HEK293T (cell line): ENCODE results near the gene ODF2L.

Experiments
- CTBP1 ChIP-seq: fragments of 450-650 bp; IDR thresholded peaks from 2 replicates; pipeline ENCODE4 v1.6.1; 2016; ENCODE audit warnings: borderline replicate concordance
- FOXA1 ChIP-seq: fragments of 450-650 bp; IDR thresholded peaks from 2 replicates; pipeline ENCODE4 v1.6.1; 2016; ENCODE audit warnings: mild to moderate bottlenecking
- FOXM1 ChIP-seq: fragments of 450-650 bp; IDR thresholded peaks from 2 replicates; pipeline ENCODE4 v1.6.1; 2017; ENCODE audit warnings: mild to moderate bottlenecking, borderline replicate concordance
- HDGF ChIP-seq: fragments of 450-650 bp; IDR thresholded peaks from 2 replicates; pipeline ENCODE4 v1.6.1; 2017; ENCODE audit warnings: antibody characterized with exemption, borderline replicate concordance
- L3MBTL2 ChIP-seq: fragments of 450-650 bp; conservative IDR thresholded peaks from 2 replicates; pipeline ENCODE4 v1.6.1; 2016; ENCODE audit warnings: mild to moderate bottlenecking
- NFRKB ChIP-seq: fragments of 450-650 bp; IDR thresholded peaks from 2 replicates; pipeline ENCODE4 v1.6.1; 2016; ENCODE audit warnings: mild to moderate bottlenecking, moderate library complexity
- SP1 ChIP-seq: fragments of 450-650 bp; IDR thresholded peaks from 2 replicates; pipeline ENCODE4 v1.6.1; 2017
- SUZ12 ChIP-seq: fragments of 450-650 bp; IDR thresholded peaks from 2 replicates; pipeline ENCODE4 v1.6.1; 2016; ENCODE audit warnings: mild to moderate bottlenecking
- ZNF384 ChIP-seq: fragments of 450-650 bp; IDR thresholded peaks from 2 replicates; pipeline ENCODE4 v1.6.1; 2016
- TF ChIP-seq, protein P1 (sequence below): fragments of 450-650 bp; IDR thresholded peaks from 2 replicates; pipeline ENCODE4 v1.6.1; 2016

- TF ChIP-seq ZNF384 = no peak
- no peak for TF ChIP-seq NFRKB
- no peak for TF ChIP-seq L3MBTL2
- no peak for TF ChIP-seq HDGF
- TF ChIP-seq SUZ12 = no peak
- TF ChIP-seq SP1 = no peak
- TF ChIP-seq, protein P1, sequence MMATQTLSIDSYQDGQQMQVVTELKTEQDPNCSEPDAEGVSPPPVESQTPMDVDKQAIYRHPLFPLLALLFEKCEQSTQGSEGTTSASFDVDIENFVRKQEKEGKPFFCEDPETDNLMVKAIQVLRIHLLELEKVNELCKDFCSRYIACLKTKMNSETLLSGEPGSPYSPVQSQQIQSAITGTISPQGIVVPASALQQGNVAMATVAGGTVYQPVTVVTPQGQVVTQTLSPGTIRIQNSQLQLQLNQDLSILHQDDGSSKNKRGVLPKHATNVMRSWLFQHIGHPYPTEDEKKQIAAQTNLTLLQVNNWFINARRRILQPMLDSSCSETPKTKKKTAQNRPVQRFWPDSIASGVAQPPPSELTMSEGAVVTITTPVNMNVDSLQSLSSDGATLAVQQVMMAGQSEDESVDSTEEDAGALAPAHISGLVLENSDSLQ = no peak
- no peak for TF ChIP-seq FOXM1
- no peak for TF ChIP-seq FOXA1
- TF ChIP-seq CTBP1 = no peak
These were observed 44.0 kb downstream of the ODF2L start for GRCh38 chr1:86352086-86352485.
